SIG-M5 treated with dmso at 0.1 percent for 504 hours (cell line): ENCODE measurements around the gene KIF4A.

Experiments used
- DNase-seq: peaks from one replicate; lab custom pipeline; 2025; ENCODE audit not compliant: unreplicated experiment; lab: John Stamatoyannopoulos, UW

KIF4A gene

DNA sequence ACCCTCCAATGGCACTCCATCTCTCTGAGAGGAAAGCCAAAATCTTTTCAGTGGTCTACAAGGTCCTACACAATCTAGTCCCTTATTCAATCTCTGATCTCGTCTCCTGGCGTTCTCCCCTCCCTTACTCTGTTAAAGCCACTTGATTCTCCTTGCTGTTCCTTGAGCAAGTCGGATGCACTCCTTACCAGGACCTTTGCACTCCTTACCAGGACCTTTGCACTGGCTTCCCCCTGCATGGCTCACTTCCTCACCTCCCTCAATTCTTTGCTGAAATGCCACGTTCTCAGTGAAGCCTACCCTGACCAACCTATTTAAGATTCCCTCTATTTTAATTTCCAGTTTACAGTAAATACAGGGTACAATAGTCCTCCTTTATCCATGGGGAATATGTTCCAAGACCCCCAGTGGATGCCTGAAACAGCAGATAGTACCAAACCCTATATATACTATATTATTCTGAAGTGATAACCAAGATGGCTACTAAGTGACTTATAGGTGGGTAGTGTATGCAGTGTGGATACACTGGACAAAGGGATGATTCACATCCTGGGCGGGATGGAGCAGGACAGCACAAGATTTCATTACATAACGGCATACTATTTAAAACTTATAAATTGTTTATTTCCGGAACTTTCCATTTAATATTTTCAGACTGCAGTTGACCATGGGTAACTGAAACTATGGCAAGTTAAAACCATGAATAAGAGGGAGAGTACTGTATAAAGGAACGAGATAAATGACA, 148.2 kb downstream of the KIF4A start:
- DNase-seq = no peak

DNA sequence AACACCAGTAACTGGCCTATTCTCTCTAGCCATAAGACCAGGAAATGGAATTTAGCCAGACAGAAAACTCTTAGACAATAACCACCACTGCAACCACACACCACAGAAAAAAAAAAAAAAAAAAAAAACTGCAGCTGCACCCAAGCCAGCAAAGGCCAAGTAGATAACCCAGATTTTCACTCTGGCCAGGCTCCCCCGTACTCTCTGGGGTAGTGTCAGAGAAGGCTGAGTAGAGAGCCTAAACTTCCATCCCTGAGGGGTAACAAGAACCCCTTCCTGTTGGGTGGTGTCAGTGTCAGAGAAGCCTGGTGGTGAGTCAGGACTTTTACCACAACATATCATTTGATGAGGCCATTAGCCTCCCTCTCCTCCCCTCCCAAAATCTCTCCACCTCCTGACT, 149.1 kb downstream of the KIF4A start:
- no peak for DNase-seq

DNA sequence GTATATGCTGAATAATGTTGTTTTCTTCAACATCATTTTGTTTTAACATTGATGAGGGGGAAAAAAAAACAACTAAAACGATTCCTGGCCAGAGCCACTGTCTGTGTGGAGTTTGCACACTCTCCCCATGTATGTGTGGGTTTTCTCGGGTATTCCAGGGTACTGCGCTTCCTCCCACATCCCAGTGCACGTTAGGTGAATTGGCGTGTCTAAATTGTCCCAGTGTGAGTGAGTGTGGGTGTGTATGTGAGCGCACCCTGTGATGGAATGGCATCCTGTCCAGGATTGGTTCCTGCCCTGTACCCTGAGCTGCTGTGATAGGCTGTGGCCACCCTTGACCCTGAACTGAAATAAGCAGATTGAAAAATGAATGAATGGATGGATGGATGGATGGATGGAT, 152.3 kb downstream of the KIF4A start:
- DNase-seq = no peak

DNA sequence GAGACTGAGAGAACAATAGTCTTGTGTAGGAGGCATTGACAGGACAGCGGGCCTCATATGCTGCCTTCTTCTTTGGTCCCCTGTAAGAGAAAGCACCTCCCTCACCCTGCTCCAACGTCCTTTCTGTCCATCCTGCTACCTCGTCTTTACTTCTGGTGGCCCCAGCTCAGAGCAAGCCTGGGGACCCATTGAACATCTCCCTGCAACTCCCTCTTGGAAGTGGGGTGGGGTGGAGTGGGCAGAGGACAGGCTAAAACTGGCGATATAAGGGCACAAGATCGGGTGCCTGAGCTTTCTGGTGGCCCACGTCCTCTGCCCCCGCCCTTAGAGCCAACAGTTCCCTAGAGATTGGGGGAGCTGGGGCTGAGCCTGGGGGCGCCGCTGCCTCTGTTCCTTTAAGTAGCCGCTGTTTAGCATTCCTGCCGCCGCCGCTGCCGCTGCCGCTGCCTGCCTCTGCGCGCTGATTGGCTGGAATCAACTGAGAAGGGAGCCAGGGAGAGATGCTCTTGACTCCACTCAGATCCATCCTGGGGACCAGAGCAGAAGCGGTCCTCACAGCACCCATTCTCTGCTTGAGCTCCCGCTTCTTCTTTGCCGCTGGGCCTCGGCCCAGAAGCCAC, 154.5 kb downstream of the KIF4A start, which contains the start of gene DLG3:
Gene DLG3 (plus strand): TSS at position 510 of the 620 bp plus-strand sequence. CDS start 367 bp downstream, outside the sequence.
- no peak for DNase-seq

DNA sequence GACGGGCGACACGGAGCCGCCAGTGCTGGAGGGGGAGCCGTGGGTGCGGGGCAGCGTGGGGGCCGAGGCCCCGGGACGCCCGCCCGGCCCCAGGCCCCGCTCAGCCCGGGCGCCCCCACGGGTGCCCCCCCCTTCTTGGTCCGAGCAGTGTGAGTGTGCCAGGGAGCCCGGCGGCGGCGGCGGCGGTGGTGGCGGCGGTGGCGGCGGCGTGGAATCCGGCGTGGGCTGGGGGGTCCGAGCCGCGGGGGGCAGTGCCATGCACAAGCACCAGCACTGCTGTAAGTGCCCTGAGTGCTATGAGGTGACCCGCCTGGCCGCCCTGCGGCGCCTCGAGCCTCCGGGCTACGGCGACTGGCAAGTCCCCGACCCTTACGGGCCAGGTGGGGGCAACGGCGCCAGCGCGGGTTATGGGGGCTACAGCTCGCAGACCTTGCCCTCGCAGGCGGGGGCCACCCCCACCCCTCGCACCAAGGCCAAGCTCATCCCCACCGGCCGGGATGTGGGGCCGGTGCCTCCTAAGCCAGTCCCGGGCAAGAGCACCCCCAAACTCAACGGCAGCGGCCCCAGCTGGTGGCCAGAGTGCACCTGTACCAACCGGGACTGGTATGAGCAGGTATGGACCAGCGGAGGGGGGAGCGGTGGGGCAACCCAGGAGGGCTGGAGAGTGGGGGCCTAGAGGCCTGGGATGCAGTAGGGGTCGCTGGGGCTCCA, 155.2 kb downstream of the KIF4A start:
- no peak for DNase-seq

DNA sequence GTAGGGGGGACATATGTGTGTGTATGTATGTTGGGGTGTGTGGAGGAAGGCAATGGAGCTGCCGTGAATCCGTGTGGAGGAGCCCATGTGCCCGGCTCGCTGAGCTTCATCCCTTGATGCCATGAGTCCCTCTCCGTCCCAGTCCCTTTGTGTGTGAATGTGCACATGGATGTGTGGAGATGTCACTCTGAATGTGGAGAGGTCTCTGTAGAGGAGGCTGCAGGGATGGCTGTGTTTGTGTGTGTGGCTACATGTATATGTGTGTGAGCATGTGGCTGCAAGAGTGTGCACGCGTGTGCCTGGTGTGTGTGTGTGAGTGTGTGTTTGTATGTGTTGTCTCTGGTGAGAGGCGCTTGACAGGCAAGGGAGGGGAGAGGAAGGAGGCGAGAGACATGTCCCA, 156.0 kb downstream of the KIF4A start:
- no peak for DNase-seq

DNA sequence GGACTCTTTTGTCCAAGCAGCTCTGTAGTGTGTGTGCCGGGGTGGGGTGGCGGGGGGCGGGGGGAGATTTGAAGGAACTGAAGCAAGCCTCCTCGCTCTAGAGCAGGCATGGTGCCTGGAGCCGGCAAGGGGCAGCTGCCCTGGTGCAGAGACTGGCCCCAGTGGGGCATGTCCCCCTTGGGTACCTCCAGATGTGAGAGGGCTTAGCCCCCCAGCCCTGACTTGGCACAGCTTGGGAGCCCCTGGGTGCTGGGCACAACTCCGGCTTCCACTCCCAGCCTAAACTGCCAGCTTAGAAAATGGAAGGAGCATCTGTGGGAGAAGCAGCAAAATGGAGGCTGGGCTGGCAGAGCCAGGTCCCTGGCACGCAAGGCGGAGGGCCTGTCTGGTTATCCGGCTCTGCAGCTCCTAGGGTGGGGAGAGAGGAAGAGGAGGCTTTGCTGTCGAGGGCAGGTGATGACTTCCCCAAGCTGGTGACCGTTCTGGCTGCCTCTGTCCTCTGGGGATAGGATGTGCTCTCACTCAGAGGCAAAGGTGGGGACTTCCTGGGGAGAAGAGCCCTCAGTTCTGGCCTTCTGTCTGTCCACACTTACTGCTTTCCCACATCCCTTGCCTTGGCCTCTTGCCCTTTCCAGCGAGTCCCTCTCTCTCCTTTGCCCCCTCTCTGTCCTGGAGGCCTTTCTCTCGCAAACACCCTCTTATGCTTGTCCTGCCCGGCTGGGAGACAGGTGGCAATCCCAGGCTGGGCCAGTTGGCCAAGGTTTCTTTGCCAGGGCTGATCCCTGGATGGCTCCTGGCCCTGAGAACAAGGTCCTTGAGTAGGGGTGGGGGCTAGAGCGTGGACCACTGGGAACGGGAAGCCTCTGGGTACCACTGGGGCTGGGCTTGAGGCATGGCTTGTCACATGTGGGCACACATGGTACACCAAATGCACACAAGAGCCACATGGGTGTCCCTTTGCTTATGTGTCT, 156.8 kb downstream of the KIF4A start:
- no peak for DNase-seq

DNA sequence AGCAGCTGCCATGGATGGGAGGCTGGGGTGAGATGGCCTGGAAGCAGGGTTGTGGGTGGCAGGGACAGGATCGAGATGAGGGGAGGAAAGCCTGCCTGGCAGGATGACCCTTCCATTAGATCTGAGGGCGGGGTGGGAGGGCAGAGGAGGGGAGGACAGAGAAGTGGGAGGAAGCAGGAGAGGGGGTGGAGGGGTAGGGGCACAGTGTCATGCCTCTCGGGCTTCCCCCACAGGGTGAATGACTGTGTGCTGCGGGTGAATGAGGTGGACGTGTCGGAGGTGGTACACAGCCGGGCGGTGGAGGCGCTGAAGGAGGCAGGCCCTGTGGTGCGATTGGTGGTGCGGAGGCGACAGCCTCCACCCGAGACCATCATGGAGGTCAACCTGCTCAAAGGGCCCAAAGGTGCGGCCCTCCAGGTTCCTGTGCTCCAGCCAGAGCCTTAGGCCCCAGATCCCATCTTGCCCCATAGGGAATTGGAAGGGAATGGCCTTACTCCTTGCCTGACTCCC, 159.6 kb downstream of the KIF4A start:
- no peak for DNase-seq

DNA sequence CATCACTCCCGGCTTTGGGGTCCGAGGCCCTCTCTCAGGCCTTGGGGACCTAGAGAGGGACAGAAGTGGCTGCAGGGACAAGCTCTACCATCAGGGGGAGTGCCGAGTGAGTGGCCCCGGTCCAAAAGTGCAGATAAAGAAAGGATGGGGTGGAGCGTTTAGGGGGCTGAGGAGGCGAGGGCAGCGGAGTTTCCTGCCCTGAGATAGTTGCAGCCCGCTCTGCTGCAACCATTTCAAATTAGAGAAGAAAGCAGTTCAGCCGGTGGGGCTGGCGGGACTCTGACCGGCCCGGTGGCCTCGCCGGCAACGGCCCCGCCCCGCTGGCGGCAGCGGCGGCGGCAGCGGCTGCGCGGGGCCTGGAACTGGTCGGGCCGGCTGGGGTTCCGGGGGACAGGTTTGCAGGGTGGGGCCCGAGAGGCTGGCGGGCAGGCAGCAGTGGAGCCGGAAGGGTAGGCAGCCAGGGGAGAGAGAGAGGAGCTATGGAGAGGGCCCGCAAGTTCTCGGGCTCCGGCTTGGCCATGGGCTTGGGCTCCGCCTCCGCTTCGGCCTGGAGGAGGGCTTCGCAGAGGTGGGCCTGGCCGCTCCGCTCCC, 162.3 kb downstream of the KIF4A start:
- DNase-seq = peak; percentile 40

DNA sequence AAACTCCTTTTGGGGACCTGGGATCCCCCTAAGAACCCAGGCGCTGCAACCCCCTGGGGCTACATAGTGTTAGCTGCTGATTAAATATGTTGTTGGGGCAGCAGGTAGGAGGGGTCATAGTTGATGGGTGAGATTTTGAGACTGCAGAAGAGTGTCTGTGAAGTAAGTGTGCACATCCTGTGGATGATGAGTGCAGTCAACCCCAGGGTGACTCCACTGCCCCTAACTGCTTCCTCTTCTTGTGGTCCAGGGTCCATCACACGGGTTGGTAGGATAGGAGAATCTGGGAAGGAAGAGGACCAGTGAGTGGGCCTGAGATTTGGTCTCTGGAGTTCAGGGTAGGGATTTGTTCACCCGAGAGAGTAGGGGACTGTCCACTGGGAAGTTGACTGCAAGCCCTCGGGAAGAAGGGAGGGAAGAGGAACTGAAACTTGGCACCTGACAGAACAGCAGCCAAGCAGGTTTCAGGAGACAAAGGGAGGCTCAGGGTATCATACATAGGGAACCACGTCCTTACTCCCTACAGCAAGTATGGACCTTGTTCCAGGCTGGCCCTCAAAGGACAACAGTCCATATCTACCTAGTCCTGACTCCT, 163.2 kb downstream of the KIF4A start:
- DNase-seq = no peak

DNA sequence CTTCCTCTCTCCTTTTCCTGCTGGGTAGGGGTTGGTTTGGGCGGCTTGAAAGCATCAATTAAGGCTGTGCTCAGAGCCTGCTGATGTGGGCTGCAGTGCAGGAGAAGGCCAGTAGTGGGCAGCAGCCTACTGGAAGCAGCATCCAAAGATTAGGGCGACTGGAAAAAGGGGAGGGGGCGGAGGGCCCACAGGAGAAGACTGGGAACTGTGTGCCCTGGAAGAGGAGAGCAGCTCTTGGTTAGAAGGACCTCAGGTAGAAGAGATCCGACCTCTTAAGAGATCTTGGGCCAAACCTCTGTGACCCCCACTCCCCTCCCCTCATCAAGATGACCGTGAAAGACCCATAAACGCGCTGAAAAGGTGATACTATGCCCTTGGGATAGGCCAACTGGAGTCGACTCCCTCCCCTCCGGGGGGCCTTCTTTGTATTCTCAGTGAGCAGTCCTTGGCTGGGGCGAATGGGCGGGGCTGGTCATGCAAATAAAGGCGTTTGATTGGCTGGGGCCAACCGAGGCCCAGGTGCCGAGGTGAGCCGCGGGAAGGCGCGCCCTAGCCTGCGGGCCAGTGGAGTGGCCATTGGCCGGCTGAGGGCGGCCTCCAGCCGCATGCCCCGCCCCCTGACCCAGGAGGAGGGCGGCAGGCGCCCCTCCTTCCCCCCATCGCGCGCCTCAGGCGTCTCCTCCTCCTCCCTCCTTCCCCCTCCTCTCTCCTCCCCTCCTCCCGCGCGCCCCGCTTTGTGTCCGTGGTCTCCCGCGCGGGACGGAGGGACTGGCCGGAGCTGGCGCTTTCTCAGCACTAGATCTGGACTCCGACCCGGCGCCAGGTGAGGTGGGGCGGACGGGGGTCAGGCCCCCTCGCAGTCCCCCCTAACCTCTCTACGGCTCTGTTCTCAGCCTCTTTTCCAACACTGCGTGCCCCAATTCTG, 164.8 kb downstream of the KIF4A start:
- peak; percentile 31 for DNase-seq

DNA sequence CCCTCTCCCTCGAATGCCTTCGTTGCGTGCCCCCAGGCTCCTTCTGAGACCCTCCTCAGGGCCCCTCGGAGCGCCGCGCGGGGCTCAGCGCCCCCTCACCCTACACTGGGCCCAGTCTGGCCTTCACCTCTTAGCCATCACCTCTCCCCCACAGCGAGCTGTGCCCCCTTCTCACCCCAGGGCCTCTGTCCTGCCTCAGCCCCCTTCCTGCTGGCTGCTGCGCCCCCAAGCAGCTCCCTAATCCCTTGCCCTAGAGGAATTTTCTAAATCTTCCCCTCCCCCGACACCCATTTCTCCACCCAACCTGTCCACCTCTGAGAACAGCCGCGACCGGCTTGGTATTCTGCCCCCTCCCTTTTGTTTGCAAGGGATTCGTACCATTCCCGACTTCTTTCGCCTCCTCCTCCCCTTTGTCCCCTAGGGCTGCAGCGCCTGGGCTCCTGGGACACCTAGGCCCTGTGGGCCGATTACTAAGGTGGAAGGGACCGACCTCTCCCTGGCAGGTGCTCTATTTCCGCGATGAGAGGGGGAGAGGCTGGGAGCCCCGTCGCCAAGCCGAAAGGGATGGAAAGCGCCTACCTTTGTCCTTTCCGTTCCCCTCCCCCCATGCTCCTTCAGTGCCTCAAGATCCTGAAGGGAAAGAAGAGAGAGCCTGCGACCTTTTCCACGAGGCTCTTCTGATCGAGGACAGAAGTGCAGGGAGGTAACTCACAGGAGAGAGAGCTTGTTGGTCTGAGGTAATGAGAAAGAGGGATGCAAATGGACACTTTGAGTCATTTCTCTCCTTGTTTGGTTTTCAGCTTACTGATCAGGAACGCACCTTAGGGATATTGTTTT, 165.7 kb downstream of the KIF4A start:
- no peak for DNase-seq

DNA sequence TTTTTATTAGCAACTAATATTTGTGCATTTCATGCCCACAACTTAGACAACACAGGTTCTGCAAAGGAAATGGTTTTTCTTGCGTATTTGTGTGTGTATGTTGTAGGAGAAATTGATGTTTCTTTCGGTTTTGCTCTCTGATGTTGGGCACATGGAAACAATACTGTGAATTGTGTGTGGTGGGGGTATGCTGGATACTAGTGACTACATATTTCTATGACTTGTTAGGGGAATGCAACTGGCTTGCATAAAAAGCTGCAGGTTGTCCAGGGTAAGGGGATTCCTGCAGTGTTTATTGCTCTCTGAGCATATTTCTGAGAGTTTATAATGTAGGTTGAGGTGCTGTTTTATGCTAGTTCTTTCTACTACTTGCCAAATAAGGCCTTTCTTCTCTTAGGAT, 166.4 kb downstream of the KIF4A start:
- DNase-seq = no peak

DNA sequence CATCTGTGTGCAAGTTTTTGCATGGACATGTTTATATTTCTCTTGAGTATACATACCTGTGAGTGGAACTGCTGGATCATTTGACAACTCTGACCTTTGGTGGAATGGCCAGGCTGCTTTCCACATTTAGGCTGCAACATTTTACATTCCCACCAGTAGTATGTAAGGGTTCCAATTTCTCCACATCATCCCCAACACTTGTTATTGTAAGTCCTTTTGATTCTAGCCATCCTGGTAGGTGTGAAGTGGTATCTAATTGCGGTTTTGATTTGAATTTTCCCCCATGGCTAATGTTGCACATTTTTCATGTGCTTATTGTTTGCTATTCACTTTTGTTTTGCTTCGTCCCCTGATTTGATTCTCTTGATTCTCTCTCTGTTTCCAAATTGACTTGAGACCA, 171.1 kb downstream of the KIF4A start:
- no peak for DNase-seq

DNA sequence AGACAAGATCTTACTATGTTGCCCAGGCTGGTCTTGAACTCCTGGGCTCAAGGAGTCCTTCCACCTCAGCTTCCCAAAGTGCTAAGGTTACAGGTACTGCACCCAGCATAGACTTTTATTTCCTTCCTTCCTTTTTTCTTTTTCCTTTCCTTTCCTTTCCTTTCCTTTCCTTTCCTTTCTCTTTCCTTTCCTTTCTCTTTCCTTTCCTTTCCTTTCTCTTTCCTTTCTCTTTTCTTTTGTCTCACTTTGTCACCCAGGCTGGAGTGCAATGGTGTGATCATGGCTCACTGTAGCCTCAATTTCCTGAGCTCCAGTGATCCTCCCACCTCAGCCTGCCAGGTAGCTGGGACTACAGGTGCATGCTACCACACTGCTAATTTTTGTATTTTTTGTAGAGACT, 174.1 kb downstream of the KIF4A start:
- DNase-seq = no peak

DNA sequence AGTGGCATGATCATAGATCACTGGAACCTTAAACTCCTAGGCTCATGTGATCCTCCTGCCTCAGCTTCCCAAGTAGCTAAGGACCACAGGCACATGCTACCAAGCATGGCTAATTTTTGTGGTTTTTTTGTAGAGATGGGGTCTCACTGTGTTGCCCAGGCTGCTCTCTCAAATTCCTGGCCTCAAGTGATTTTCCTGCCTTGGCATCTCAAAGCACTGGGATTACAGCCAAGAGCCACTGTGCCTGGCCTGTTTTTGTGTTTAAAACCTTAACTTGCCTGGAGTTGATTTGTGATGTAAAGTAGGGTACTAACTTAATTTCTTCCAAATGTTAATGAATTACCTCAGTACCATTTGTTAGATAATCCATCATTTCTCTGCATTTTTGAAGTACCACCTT, 177.1 kb downstream of the KIF4A start:
- no peak for DNase-seq

DNA sequence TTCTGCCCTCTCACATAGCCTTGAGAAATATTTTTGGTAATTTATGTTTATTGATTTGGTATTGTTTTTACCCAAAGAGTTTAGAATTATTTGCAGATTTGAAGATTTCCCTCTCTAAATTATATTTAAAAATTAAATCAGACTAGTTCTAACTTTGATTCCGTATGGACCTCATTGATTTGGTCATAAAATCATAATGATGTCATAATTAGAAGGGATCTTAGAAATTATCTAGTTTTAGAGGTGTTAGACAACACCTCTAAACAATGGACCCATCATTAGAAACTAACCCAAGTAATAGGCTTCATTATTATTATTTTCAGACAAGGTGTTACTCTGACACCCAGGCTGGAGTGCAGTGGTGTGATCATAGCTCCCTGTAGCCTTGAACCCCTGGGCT, 178.8 kb downstream of the KIF4A start:
- DNase-seq = no peak
